ENCODE results near the gene TNP2.
A peak's percentile ranks its signal among the peaks of the same experiment; 100 is the strongest.

TNP2 gene

DNA sequence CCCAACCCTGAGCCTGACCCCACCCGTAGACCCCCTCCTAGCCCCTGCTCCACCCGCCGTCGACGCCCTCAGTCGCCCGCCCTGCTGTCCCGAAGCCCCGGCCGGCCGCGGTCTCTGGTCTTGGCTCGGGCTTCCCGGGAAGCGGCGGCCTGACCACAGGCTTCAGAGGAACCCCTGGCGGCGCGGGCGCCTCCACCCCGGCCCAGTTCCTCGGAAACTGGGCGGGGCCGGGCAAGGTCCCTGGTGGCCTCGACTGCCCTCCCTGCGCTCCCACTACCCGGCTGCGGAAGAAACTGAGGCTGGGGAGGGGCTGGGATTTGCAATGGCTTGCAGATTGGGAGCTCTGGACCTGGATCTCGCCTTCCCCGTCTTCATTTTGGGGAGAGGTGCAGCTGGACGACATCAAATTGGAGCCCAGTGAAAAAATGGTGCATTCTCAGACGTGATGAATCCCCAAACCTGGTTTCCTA is 12.4 kb downstream of the TNP2 start:
- DNase-seq (ENCODE audit: low read depth in 2 of 2): no peak

DNA sequence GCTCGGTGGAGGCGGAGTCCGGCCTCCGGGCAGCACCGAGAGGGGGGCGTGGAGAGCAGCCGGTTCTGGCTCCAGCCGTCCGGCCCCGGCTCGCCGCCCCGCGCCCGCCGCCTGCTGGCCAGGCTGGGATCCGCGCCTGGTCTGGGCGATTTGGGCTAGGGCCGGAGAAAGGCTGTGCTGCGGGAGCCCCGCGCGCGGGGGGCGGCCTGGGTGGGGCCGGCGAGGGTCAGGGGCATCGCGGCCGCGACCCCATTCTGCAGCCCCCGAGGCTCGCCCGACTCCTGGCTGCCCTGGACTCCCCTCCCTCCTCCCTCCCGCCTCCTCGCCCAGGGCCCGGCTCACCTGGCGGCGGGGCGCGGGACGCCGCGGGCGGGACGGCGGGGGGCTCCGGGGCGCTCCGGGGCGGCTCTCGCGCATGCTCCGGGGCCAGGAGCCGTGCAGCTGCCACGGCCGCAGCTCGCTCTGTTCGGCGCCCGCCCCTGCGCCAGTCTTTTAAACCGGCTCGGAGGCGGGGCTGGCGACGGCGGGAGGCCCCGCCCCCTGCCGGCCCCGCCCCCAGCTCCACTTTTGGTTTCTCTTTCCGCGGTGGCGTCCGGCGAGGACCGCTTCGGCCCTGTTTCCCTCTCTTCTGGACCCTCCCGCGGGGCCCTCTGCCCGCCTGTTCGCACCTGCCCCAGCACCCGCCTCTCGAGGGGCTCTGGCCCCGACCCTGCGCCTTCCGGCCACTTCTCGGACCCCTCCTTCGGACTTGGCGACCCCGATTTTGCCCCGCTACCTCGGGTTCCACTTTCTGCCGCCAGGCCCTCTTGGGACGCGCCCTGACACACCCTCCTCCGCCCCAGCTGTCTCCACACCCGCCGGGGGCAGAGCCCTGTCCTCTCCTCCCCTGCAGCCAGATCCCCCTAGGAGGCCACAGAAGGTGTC is 13.1 kb downstream of the TNP2 start, which contains the start of gene SOCS1:
Gene SOCS1, minus strand, starts transcription at position 468 of the 924 bp plus-strand sequence. CDS start 726 bp downstream, outside the sequence.
- DNase-seq (ENCODE audit: low read depth in 2 of 2): peak; percentile 71 to 83

DNA sequence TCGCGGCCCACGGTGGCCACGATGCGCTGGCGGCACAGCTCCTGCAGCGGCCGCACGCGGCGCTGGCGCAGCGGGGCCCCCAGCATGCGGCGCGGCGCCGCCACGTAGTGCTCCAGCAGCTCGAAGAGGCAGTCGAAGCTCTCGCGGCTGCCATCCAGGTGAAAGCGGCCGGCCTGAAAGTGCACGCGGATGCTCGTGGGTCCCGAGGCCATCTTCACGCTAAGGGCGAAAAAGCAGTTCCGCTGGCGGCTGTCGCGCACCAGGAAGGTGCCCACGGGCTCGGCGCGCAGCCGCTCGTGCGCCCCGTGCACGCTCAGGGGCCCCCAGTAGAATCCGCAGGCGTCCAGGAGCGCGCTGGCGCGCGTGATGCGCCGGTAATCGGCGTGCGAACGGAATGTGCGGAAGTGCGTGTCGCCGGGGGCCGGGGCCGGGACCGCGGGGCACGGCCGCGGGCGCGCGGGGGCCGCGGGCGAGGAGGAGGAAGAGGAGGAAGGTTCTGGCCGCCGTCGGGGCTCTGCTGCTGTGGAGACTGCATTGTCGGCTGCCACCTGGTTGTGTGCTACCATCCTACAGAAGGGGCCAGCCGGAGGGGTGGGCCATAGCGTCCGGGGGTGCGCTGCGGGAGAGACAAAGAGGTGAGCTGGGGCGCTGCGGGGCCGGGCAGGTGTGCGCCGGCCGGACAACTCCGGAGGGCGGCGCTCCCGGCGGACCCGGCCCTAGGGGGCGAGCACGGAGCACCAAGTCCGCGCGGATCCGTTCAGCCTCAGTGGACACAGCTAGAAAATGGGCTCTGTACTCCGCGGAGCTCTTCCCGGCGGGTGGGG is 14.0 kb downstream of the TNP2 start:
- no peak for DNase-seq (ENCODE audit: low read depth in 2 of 2)

DNA sequence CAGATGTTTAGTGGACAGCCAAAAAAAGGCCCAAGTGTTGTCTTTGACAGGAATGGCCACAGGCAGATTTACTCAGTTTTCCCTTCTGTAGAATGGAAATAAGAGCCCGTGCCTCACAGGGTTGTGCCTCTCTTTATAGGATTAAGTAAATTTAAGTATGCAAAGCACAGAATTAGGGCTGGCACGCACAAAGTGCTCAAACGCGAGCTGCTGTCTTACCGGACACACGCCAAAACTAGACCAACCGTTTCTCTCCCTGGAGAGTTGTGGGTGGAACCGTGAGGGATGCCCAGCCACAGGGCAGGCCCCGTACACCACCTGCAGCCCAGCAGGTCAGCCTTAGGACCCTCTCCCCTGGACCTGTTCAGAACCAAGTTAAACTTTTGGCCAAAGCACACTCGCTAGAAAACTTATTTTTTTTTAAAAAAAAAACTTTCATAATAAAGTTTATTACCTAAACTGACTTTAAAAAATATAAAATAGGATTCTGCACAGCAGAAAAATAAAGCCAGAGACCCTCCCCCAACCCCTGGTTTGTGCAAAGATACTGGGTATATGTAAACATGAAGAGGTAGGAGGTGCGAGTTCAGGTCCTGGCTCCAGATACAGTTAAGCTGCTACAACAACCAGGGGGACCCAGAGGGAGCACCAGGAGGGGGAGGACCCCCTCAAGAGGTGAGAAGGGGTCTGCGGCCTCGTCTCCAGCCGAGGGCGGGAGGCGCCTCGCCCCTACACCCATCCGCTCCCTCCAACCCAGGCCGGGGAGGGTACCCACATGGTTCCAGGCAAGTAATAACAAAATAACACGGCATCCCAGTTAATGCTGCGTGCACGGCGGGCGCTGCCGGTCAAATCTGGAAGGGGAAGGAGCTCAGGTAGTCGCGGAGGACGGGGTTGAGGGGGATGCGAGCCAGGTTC is 14.9 kb downstream of the TNP2 start:
- DNase-seq (ENCODE audit: low read depth in 2 of 2): no peak

DNA sequence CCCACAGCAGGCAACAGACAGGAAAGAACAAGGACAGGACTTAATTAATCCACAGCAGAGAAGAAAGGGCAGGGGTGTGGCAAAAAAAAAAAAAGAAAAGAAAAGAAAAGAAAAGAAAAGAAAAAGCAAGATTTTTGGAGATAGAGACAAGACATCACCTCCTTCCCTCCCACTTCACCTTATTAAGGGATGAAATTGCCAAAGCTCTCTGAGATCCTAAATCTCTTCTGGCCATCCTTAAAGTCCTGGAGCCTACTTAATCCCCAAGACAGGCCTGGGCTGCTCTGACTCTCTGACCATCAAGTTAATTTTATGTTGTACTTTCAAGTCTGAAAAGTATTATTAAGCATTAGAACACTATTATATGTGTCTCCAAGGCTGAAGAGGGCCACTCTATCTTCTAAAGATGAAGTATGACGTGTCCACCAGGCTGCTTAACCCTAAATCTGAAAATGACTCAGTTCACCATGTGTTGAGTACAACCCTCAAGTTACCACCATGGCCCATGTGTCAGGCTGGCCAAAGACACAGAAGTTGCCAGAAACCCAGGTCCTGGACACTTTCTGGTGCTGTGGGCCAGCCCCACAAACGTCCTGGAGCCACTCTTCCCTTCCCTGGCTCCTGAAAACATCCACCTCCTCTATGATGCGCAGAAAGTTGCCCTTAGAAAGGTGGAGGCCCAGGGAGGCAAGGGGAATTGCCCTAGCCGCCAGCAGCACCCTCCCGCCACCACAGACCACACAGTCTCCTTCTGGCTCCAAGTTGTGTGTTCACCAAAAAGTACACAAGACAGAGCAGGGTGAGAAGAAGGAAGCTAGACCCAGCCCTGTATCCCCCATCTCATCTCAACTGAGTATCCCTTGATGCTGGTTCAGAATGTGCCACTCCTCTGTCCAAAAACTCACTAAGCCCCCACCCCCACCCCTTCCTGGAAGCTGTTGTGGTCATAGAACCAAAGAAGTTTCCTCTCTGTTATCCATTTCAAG is 15.8 kb downstream of the TNP2 start:
- DNase-seq (ENCODE audit: low read depth in 2 of 2): no peak

DNA sequence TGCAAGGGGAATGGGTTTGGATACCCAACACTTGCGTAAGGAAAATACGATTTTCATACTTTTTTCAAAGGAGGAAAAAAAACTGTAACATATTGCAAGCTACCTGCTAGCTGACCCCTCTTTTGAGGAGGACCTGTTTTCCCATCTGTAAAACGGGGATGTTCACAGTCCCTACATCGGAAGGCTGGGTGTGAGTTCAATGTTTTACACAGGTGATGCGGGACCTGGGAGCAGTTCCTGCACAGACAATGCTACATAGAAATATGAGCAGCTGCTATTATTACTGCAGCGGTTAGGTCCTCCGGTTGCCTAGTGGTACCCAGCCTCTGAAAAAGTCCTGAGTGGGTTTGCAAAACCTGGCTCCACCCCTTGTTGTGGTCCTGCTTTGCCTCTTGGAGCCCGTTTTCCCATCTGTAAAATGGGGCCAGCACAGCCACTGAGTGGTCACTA is 16.6 kb downstream of the TNP2 start:
- no peak for DNase-seq (ENCODE audit: low read depth in 2 of 2)

DNA sequence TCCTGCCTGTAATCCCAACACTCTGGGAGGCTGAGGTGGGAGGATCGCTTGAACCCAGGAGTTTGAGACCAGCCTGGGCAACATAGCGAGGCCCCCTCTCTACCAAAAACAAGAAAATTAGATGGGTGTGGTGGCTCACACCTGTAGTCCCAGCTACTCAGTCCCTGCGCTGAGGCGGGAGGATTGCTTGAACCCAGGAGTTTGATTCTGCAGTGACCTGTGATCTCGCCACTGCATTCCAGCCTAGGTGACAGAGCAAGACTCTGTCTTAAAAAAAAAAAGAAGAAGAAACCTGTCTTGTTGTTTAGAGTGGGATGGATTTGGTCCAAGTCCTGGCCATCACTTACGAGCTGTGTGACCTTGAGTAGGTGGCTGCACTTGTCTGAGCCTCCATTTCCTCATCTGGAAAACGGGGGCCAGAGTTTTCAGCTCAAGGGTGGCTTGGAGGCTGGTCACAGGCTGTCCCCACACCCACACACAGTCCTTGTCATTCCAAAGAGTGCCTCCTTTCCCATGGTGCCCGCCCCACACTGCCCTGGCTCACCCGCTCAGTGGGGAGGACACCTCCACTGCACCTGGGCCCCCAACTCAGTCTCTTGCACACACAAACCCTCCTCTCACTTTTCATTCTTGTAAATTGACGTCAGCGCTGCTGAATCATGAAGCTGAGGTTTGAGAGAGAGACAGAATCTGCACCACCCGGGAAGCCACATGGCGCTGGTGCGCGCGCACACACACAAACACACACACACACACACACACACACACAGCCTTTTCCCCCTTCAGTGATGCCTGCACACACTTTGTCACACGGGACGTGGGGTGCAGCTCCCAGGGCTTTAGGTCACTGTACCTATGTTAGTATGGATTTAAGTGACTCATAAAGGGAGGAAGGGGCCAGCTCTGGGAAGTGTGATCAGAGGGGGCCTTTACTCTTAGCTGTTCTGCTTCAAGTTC is 17.3 kb downstream of the TNP2 start:
- DNase-seq (ENCODE audit: low read depth in 2 of 2): peak; percentile 62 to 64

DNA sequence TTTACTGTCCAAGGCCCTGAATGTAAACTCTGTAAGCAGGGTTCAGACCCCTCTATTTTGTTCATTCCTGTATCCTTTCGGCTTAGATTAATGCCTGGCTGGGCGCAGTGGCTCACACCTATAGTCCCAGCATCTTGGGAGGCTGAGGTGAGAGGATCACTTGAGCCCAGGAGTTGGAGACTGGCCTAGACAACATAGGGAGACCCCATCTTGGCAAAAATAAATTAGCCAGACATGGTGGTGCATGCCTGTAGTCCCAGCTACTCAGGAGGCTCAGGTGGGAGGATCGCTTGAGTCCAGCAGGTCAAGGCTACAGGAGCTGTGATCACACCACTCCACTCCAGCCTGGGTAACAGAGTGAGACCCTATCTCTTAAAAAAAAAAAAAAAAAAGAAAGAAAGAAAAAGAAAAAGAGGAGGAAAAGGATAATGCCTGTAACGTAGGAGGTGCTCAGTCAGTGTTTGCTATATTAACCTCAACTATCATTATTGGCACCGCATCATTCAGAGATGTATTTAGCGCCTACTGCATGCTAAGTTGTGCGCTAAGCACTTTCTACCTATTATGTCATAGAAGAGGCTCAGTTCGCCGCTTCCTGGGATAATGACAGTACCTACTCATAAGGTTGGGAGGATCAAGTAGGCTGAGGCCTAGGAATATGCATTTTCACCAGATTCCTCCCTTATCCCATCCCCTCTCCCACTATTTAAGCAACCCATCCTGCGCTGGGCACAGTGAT is 18.2 kb downstream of the TNP2 start:
- no peak for DNase-seq (ENCODE audit: low read depth in 2 of 2)

DNA sequence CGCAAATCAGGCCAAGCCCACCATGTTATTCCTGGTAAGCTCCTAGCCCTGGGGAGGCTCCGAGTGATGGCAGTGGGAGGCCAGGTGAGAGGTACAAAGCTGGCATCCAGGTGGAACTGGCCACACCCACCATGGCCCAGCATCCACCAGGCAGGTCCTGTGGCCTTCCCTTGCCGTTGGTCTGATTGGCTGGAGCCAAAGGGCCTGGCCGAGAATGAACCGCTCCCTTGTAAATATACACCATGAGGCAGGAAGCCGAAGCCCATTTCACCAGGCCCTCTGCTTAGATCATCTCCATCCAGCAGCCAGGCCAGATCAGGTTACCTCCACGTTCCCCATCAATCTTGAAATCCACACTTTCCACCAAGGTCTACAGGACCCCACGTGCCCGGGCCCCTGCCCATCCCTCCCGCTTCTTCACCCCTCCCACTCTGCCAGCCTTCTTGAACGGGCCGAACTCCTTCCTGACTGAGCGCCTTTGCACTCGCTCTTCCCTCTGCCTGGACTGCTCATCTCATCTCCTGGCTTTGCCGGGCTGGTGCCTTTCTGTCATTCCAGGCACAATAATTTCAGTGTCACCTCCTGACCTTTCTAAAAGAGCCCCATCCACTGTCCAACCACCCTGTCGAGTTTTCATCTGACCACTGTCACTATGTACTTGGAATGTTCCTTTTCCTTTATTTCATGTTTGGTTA is 18.9 kb downstream of the TNP2 start:
- DNase-seq (ENCODE audit: low read depth in 2 of 2): no peak

DNA sequence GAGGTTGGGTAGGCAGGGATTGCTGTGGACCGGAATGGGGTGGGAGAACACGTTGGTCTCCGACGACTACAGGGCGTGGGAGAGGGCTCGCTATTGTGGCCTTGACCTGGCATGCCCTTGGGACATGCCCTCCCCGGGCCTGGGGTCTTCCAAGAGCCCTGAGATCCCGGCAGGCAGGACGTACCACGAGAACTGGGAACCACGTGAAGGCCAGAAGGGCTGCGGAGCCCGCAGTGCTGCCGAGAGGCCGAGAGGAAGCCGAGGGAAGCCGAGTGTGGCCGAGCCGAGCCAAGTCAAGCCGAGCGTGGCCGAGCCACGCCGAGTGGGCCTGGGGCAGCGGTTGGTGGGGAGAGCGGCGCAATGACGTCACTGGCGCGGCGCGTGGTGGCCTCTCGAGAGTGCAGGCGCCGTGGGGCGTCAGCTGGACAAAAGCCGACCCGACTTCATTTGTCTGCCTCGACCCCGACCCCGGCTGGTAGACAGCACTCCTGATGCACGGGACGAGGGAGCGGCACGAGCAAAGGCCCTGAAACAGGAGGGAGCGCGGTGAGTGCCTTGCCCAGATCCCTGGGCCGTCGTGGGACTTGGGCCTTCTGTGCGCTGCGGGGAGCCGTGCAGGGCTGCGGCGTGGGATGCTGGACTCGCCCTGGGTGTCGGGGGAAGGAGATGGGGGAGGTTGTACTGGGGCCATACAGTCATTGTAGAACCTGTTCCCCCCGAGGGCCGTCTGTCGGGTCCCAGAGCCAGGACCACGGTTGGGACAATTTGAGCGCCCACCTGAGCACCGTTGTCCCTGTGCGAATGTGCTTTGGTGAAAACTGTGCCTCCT is 19.7 kb downstream of the TNP2 start:
- no peak for DNase-seq (ENCODE audit: low read depth in 2 of 2)

DNA sequence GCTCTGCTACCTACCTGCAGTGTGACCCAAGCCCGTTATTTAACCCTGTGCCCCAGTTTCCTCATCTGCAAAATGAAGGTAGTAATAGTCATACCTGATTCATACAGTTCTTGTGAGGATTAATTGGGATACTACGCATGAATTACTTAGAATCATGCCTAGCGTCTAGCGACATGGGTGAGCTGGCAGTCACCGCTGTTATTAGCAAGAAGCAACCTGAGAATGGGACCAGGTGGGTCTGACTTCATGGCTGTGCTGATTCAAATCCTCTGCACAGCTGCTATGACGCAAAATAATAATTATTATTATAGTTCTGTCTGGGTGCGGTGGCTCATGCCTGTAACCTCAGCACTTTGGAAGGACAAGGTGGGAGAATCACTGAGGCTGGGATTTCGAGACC is 21.0 kb downstream of the TNP2 start:
- DNase-seq (ENCODE audit: low read depth in 2 of 2): no peak

DNA sequence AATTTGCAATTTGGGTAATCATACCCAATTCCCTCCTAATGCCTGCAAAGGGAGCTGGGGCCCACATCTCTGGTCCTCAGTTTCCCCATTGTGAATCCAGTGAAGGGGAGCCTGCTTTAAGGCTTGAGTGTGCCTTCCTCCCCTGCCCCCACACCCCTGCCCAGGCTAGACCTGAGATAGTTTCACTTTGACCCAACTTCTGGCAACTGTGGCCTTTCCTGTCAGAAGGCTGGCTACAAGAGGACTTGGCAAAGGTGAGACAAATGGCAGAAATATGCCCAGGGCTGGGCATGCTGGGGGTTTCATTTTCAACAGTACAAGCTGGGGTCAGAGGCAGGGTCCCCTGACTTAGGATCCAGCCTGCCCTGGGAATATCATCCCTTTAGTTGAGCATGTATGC is 23.1 kb downstream of the TNP2 start:
- DNase-seq (ENCODE audit: low read depth in 2 of 2): no peak

DNA sequence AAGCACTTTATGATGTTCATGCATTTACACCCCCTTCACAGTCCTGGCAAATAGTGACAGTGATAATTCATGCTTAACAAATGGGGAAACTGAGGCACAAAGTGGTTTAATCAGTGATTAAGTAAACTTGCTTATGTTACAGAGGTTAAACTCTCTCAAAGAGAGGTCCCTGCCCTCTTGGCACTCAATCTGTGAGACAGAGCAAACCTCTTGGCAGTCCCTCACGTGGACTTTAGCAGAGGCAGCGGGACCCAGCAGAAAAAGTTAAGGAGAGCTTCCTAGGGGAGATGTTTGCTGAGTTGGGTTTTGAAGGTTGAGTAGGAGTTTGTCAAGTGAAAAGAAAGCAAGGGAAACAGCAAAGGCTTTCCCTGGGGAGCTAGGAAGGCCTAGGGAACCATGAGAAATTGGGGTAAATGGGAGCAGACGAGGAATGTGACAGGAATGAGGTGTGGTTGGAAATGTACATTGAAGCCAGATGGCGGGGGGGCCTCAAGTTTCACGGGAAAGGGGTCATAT is 23.8 kb downstream of the TNP2 start:
- no peak for DNase-seq (ENCODE audit: low read depth in 2 of 2)

DNA sequence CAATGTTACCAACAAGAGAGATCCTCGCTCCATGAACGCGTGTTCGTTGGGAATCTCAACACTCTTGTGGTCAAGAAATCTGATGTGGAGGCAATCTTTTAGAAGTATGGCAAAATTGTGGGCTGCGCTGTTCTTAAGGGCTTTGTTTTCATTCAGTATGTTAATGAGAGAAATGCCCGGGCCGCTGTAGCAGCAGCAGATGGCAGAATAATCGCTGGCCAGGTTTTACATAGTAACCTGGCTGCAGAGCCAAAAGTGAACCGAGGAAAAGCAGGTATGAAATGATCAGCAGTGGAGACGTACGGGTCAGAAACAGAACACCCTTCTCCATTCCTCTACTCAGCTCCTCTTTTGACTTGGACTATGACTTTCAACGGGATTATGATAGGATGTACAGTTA is 26.5 kb downstream of the TNP2 start:
- no peak for DNase-seq (ENCODE audit: low read depth in 2 of 2)

DNA sequence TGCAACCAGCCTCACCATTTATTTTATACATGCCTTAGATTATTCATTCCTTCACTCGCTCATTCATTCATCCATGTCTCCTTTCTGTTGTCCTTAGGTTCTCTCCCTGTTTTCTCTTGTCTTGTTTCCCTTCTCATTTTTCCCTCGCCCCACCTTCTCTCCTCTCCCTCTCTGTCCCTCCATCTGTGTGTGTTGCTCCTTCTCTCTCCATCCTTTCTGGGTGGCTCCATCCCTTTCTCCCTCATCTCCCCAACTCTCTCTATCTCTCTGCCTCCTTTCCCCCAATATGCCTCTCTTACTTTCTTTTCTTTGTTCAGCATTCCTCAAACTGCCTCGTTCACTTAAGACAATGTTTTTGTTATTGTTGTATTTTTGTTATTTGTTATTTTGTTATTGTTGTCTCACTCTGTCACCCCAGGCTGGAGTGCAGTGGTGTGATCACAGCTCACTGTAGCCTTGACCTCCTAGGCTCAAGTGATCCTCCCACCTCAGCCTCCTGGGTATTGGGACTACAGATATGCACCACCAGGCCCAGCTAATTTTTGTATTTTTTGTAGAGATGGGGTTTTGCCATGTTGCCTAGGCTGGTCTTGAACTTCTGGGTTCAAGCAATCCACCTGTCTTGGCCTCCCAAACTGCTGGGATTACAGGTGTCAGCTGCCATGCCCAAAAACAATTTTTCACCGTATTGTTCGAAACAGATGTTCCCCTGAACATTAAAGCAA is 27.5 kb downstream of the TNP2 start:
- DNase-seq (ENCODE audit: low read depth in 2 of 2): no peak

Data from stimulated activated CD8-positive, alpha-beta memory T cell treated with anti-CD3 and anti-CD28 coated beads, Interleukin-15, amount 100 ng/mL, for 4 hours (primary cell).